ENCODE results near the gene PCDH11X.
"Not testable (repeated sequence)": the region's sequence is repeated elsewhere in the genome, so short reads cannot be mapped to it uniquely, and the experiment has no call there.

The PCDH11X gene, protein sequence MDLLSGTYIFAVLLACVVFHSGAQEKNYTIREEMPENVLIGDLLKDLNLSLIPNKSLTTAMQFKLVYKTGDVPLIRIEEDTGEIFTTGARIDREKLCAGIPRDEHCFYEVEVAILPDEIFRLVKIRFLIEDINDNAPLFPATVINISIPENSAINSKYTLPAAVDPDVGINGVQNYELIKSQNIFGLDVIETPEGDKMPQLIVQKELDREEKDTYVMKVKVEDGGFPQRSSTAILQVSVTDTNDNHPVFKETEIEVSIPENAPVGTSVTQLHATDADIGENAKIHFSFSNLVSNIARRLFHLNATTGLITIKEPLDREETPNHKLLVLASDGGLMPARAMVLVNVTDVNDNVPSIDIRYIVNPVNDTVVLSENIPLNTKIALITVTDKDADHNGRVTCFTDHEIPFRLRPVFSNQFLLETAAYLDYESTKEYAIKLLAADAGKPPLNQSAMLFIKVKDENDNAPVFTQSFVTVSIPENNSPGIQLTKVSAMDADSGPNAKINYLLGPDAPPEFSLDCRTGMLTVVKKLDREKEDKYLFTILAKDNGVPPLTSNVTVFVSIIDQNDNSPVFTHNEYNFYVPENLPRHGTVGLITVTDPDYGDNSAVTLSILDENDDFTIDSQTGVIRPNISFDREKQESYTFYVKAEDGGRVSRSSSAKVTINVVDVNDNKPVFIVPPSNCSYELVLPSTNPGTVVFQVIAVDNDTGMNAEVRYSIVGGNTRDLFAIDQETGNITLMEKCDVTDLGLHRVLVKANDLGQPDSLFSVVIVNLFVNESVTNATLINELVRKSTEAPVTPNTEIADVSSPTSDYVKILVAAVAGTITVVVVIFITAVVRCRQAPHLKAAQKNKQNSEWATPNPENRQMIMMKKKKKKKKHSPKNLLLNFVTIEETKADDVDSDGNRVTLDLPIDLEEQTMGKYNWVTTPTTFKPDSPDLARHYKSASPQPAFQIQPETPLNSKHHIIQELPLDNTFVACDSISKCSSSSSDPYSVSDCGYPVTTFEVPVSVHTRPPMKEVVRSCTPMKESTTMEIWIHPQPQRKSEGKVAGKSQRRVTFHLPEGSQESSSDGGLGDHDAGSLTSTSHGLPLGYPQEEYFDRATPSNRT (N-terminal part only)

DNA sequence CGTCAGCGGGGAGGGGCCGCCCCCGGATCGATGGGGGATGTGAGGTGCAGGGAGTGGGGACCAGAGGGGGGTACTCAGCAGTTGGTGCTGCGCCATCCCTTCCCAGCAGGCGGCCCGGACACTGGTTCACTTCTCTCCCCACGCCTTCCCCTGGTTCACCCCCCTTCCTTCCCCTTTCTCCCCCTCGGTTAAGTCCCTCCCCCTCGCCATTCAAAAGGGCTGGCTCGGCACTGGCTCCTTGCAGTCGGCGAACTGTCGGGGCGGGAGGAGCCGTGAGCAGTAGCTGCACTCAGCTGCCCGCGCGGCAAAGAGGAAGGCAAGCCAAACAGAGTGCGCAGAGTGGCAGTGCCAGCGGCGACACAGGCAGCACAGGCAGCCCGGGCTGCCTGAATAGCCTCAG, at the start of gene PCDH11X:
Gene PCDH11X, plus strand, starts transcription at position 241 of the 400 bp plus-strand sequence. CDS start 56,130 bp downstream, outside the sequence.
- DNase-seq (ENCODE audit: extremely low read depth in 1 of 2, low read depth in 1 of 2), result not testable (repeated sequence)

DNA sequence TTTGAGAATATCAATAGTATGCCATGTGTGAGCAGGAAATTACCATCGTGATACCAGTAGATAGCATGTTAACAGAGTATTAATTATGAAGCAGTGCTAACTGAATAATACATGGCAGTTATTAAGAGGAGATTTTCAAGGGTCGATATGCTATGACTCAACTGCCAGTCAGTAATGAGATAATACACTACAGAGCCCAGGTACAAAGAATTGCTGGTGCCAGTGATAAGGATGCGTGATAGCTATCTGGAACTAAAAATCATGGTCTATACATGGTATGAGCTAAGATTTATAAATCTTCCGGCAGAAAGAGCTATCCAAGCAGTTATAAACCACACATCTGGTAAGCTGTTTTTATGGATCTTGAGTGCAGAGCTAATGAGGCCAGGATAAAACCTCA, 31.7 kb upstream of the PCDH11X start:
- not testable (repeated sequence) for DNase-seq (ENCODE audit: extremely low read depth in 1 of 2, low read depth in 1 of 2)

DNA sequence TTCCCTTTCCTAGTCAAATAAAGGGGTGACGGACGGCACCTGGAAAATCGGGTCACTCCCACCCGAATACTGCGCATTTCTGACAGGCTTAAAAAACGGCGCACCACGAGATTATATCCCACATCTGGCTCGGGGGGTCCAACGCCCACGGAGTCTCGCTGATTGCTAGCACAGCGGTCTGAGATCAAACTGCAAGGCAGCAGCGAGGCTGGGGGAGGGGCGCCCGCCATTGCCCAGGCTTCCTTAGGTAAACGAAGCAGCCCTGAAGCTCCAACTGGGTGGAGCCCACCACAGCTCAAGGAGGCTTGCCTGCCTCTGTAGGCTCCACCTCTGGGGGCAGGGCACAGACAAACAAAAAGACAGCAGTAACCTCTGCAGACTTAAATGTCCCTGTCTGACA, 26.2 kb upstream of the PCDH11X start:
- DNase-seq (ENCODE audit: extremely low read depth in 1 of 2, low read depth in 1 of 2), result not testable (repeated sequence)

DNA sequence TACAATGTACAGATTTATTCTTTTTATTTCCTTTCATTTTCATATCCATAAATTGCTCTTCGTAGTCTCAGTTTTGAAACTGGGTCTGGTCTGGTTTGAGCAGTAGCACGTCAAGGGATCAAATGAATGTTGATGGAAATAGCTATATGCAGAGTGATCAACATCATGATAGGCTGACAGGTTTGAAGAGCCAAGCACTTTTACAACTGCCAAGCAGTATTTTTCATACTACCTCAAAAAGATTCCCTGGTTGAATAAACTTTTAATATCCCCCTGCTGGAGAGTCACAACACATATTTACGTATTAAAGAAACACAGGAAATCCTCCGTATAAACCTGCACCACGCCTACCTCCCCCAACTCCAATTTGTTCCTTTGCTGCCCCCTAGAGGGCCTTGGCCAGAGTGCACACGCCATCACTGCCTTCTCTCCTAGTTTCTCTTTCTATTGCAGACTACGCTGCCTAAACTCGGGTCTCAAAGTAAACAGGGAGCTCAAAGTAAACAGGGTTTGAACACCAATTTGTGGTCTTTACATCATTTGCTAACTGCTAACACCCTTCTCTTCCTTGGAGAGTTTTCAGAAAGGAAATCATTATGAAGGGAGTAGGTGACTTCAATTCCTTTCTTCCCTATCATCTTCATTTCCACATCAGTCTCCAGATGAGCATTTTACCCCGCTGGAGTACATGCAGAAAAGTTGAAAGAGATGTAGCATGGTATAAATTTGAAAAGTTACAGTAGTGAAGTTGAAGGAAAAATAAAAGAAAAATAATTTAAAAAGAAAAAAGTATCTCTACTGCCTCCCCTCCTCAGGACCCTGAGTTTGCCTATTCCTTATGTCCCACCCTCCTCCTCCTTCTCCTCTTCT, 8.3 kb upstream of the PCDH11X start:
- not testable (repeated sequence) for DNase-seq (ENCODE audit: extremely low read depth in 1 of 2, low read depth in 1 of 2)

DNA sequence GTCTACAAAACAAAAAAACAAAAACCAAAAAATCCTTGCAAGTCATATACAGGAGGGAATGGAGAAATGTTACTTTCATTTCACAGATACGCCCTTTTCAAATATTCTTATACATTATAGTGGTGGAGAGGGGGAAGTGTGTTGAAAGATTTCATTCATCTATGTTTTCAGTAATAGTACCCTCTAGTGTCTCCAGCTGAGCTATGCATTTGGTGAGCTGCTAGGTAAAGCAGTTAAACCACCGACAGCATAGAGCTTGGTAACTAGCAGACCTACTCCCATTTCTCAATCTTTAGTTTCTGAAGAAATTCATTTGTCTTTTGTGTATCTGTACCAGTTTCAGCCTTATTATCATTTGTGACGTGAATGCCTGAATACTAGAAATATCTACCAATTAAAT, 5.2 kb upstream of the PCDH11X start:
- DNase-seq (ENCODE audit: extremely low read depth in 1 of 2, low read depth in 1 of 2), result not testable (repeated sequence)

DNA sequence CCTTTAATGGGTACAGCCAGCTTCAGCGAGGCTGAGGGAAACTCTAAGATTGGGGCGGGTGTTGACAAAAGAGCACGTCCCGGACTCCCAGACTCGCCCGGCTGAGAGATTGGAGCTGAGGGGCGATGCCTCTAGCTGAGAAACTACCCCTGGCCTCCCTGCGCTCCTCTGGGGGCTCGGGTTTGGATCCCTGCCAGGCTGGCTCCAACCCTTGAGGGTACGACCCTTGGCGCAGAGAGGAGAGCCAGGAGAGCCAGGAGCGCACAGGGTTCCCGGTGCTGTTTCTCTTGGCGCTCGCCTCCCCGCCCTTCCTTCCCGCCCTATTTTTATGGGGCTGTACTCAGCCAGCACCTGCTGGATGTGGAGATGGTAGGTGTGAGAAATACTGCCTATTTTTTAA, 833 bp downstream of the PCDH11X start:
- DNase-seq (ENCODE audit: extremely low read depth in 1 of 2, low read depth in 1 of 2), result not testable (repeated sequence)

DNA sequence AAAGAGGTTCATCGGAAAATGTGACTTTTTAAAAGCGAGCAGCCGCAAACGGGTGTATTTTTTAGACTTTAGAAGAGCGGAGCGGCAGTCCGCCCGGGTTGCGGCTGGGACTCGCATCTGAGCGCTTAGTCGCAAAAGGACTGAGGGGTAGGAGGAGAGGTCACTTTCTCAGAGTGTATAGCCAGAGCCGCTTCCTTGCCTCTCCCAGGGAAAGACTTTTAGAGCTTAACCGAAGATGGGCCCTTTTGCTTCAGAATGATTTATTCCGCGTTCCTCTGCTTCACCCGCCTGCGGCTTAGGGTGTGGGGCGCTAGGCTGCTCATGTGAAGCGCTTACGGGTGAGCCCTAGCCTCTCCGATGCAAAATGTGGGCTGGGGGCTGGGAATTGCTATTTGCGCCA, 1.5 kb downstream of the PCDH11X start:
- DNase-seq (ENCODE audit: extremely low read depth in 1 of 2, low read depth in 1 of 2), result not testable (repeated sequence)

DNA sequence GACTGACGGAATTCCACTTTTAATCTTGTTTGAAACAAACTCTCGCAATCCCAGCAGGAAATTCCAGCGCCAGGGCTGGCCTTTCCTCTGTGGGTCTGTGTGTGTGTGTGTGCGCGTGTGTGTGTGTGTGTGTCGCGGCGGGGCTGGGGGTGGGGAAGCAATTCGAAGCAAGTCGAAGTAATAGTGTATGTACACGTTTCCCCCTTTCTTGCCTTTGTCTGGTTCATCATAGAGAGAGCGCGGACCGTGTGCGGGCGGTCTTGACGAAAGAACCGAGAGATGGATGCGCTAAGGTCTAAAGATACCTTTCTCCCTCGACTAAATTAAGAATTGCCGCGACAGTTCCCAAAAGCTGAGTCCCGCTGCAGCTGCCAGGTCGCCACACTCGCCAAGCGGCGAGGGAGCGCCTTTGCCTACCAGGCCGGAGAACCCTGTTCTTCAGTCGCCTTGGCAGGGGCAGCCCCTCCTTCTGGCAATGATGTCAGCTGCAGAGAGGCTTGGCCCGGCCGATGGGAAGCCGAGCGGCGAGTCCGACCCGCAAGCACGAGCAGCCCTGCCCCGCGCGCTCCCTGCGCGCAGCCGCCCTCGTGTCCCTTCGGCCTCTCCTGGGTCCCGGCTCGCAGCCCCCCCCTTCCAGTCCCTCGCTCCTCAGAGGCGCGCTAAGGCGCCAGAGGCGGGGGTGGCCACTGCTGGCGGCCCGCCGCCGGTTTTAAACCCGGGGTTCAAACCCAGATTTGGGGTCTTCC, 2.6 kb downstream of the PCDH11X start:
- DNase-seq (ENCODE audit: extremely low read depth in 1 of 2, low read depth in 1 of 2), result not testable (repeated sequence)

DNA sequence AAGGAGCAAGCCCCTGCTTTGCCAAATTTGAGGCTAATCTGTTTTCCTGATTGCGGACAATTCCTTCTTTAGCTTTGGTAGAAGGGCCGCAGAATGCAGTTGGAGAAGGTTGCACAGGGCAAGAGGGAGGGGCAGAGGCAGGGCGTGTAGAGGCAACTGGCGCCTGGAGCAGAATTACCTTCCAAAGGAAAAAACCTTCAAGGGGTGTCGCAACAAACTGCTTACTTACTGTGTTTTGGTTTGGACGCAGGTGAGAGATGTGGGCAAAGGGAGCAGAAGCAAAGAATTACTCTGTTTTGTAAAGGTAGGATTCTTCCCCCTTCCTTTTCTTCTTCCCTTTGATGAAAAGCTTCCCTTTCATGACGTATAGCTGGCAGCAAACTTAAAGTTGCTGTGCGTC, 3.6 kb downstream of the PCDH11X start:
- not testable (repeated sequence) for DNase-seq (ENCODE audit: extremely low read depth in 1 of 2, low read depth in 1 of 2)

DNA sequence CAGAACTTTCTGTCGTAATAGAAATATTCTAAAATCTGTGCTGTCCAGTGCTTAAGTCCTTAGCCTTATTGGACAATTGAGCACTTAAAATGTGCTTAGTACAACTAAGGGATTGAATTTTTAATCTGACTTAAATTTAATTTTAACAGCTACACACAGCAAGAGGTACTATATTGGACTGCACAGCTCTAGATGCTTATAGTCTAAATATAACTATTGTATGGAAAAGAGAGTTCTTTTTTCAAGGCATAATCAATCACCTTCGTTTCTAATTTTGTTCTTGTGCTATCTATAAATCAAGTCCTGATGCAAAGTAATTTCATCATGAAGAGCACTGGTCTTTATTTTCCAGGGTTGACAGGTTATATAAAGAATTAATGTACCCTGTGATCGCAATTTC, 38.4 kb downstream of the PCDH11X start:
- not testable (repeated sequence) for DNase-seq (ENCODE audit: extremely low read depth in 1 of 2, low read depth in 1 of 2)

DNA sequence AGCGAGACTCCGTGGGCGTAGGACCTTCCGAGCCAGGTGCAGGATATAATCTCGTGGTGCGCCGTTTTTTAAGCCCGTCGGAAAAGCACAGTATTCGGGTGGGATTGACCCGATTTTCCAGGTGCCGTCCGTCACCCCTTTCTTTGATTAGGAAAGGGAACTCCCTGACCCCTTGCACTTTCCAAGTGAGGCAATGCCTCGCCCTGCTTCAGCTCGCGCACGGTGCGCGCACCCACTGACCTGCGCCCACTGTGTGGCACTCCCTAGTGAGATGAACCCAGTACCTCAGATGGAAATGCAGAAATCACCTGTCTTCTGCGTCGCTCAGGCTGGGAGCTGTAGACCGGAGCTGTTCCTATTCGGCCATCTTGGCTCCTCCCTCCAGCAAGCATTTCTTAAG, 46.1 kb downstream of the PCDH11X start:
- DNase-seq (ENCODE audit: extremely low read depth in 1 of 2, low read depth in 1 of 2), result not testable (repeated sequence)
